ENCODE results near the gene EMD. TPM values are rescaled to one million over a fixed set of nuclear protein-coding genes. Genes with fewer than 3 reads are reported as not detected.
A peak's percentile ranks its signal among the peaks of the same experiment; 100 is the strongest.

Gene EMD
- total and polyA plus RNA-seq, 10 of the 15 experiments (the other 5 are each of a cell fraction or from before 2014, with no cell fraction given): 0.76 to 100 (median 43.2) TPM

- TF ChIP-seq USF1 (IDR thresholded peaks at IDR 0.05; ENCODE audit: borderline replicate concordance, extremely low read length, insufficient read depth, low read depth, low read length) (no peak), BCL11A (IDR thresholded peaks at IDR 0.05; ENCODE audit: low read depth, low read length) (no peak), NFIC (IDR thresholded peaks at IDR 0.05; ENCODE audit: low read depth, low read length) (no peak), PAX5 (IDR thresholded peaks at IDR 0.05; ENCODE audit: borderline replicate concordance, low read depth, low read length) (no peak), SMARCA5 (IDR thresholded peaks at IDR 0.05) (no peak), WRNIP1 (IDR thresholded peaks at IDR 0.05; ENCODE audit: borderline replicate concordance, low read depth, low read length) (no peak), ETV6 (conservative IDR thresholded peaks at IDR 0.05 in 1 of 2, IDR thresholded peaks at IDR 0.05 in 1 of 2; ENCODE audit: borderline replicate concordance in 1 of 2, low read depth in 1 of 2) (no peak), NKRF (conservative IDR thresholded peaks at IDR 0.05) (no peak)
These were observed 25.8 kb upstream of the EMD start (continued) for GRCh38 chrX:154353172-154353843.

- in situ Hi-C loops (cut with MboI) (no loop called here), intact Hi-C loops (cut with micrococcal nuclease; ENCODE audit: unreplicated experiment) (no loop called here)
- no peaks in the 10 kb centered on the region for H3K79me2 ChIP-seq (ENCODE audit: control insufficient read depth, insufficient read depth, low read length)
- no peaks in the 10 kb centered on the region; the same call in 2 of the 3 replicates for H3K9me3 ChIP-seq (replicated peaks; ENCODE audit: control insufficient read depth, insufficient read depth, low read length)
- ChIA-PET POLR2A (no interaction called here), CTCF (no interaction called here), RAD21 (ENCODE audit: unreplicated experiment) (no interaction called here), SMC1A (ENCODE audit: uncharacterized antibody, unreplicated experiment) (no interaction called here)
- H3K36me3 ChIP-seq (ENCODE audit: control insufficient read depth in 2 of 2, insufficient read depth in 2 of 2, low read length in 1 of 2): peaks cover 0 to 58% of the 10 kb centered on the region in 2 experiments; a peak in 2 of 4 replicates
- no TSS peak for BruUV-seq (replicated peaks)
- no peaks in the 10 kb centered on the region for H3K27me3 ChIP-seq (replicated peaks in 1 of 2; ENCODE audit: control insufficient read depth in 2 of 2, insufficient read depth in 2 of 2, low read length in 1 of 2)
- no peak overlapping the region for H3K9ac ChIP-seq (ENCODE audit: control insufficient read depth, insufficient read depth, low read length)
- no peak overlapping the region for H2AFZ ChIP-seq (ENCODE audit: control insufficient read depth, low read depth, low read length)
- H3K4me2 ChIP-seq (ENCODE audit: control insufficient read depth, insufficient read depth): no peak overlapping the region
- DNase-seq (ENCODE audit: low read depth, low spot score) (no peak), FAIRE-seq (no peak), ATAC-seq (no peak)
- no peak for TF ChIP-seq KAT2A (conservative IDR thresholded peaks at IDR 0.05; ENCODE audit: control insufficient read depth, low read depth, low read length)
- TF ChIP-seq POLR2A (IDR thresholded peaks at IDR 0.05; ENCODE audit: low read depth, low read length): peak; percentile 40
- H3K4me3 ChIP-seq: no peak overlapping the region
- 67% methylated on average over 14 of the region's 14 CpGs for WGBS (ENCODE audit: insufficient coverage, insufficient replicate concordance, low lambda C conversion rate, missing lambda C conversion rate)
- no peaks in the 10 kb centered on the region for H4K20me1 ChIP-seq (ENCODE audit: control insufficient read depth, insufficient read depth)
- H3K4me1 ChIP-seq (ENCODE audit: control insufficient read depth, insufficient read depth, low read length): no peaks in the 10 kb centered on the region
- H3K27ac ChIP-seq (ENCODE audit: control insufficient read depth, insufficient read depth): no peak overlapping the region
These were observed 25.1 kb upstream of the EMD start for GRCh38 chrX:154354013-154354412.
